Mesendoderm (in vitro differentiated cells): ENCODE results near the gene EPHB2.

ENCODE experiments used
- DNase-seq: peaks from one replicate; pipeline ENCODE4 v3.0.0; 2013
- H2AK5ac ChIP-seq: 2 replicates; pipeline ENCODE4 v1.6.1; 2013; ENCODE audit warnings: low read length, inconsistent platforms
- H2BK120ac ChIP-seq: 2 replicates; pipeline ENCODE4 v1.6.1; 2013; ENCODE audit warnings: low read depth, mild to moderate bottlenecking, low read length, moderate library complexity, mixed read lengths
- H2BK15ac ChIP-seq: replicated peaks from 2 replicates; pipeline ENCODE4 v1.6.1; 2013; ENCODE audit warnings: low read depth, mild to moderate bottlenecking, moderate library complexity
- H2BK5ac ChIP-seq: 2 replicates; pipeline ENCODE4 v1.6.1; 2013; ENCODE audit warnings: low read length, inconsistent platforms
- H3K18ac ChIP-seq: 2 replicates; pipeline ENCODE4 v1.6.1; 2013; ENCODE audit warnings: mild to moderate bottlenecking, low read length, mixed read lengths
- H3K23ac ChIP-seq: one replicate; pipeline ENCODE4 v1.6.1; 2013; ENCODE audit warnings: low read length
- H3K27ac ChIP-seq: 2 replicates; pipeline ENCODE4 v1.5.1; 2013; ENCODE audit warnings: low read depth, mild to moderate bottlenecking, inconsistent platforms, low read length, moderate library complexity
- H3K27me3 ChIP-seq: 2 replicates; pipeline ENCODE4 v1.6.1; 2013; ENCODE audit warnings: low read length, control low read depth, mild to moderate bottlenecking, inconsistent platforms; ENCODE audit not compliant: insufficient read depth, poor library complexity
- H3K36me3 ChIP-seq: 2 replicates; pipeline ENCODE4 v1.6.1; 2013; ENCODE audit warnings: low read length, inconsistent platforms; ENCODE audit not compliant: control insufficient read depth, insufficient read depth
- H3K4ac ChIP-seq: one replicate; pipeline ENCODE4 v1.6.1; 2013; ENCODE audit warnings: low read depth, mild to moderate bottlenecking, low read length, moderate library complexity
- H3K4me1 ChIP-seq: 2 replicates; pipeline ENCODE4 v1.6.1; 2013; ENCODE audit warnings: low read depth, low read length, inconsistent platforms; ENCODE audit not compliant: control insufficient read depth
- H3K4me2 ChIP-seq: 2 replicates; pipeline ENCODE4 v1.6.1; 2013; ENCODE audit warnings: low read length
- H3K4me3 ChIP-seq: 2 replicates; pipeline ENCODE4 v1.5.1; 2013; ENCODE audit warnings: mild to moderate bottlenecking, low read length
- H3K56ac ChIP-seq: one replicate; pipeline ENCODE4 v1.6.1; 2013; ENCODE audit warnings: low read length
- H3K79me1 ChIP-seq: 2 replicates; pipeline ENCODE4 v1.6.1; 2013; ENCODE audit warnings: low read length, inconsistent platforms
- H3K79me2 ChIP-seq: 2 replicates; pipeline ENCODE4 v1.6.1; 2013; ENCODE audit warnings: mild to moderate bottlenecking, low read length; ENCODE audit not compliant: control insufficient read depth, insufficient read depth
- H3K9ac ChIP-seq: 2 replicates; pipeline ENCODE4 v1.6.1; 2013; ENCODE audit warnings: low read length, inconsistent platforms
- H4K5ac ChIP-seq: one replicate; pipeline ENCODE4 v1.6.1; 2013; ENCODE audit warnings: low read length
- H4K8ac ChIP-seq: one replicate; pipeline ENCODE4 v1.6.1; 2013; ENCODE audit warnings: low read depth, mild to moderate bottlenecking, control low read depth, low read length, moderate library complexity
- WGBS: extraction: QIAGEN DNeasy Blood & Tissue Kit; methylation state at CpG from one replicate; pipeline ENCODE4 v1.1.7; 2013; ENCODE audit warnings: low lambda C conversion rate, missing lambda C conversion rate; ENCODE audit not compliant: insufficient coverage; ENCODE audit errors: extremely low coverage; 5-methylcytosine and 5-hydroxymethylcytosine counted together

EPHB2 gene

DNA sequence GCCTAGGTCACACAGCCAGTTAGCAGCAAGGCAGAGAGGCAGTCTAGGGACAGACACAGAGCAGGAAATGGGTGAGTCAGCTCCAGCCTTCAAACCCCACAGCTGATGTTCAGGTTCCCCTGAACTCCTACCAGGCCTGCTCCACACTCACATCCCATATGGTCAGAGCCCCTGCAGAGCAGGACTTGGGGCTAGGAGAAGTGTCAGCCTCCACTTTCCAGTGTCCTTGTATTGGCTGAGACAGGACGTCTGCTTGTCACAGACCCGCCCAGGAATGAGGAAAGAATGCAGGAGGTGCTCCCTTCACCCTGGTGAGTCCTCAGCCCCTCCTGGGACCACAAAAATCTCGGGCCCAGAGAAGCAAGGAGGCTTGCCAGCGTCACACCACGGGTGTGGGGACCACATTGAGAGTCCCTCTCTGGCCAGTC is 169.5 kb downstream of the EPHB2 start:
- no peak overlapping the region for H3K27ac ChIP-seq
- H2BK5ac ChIP-seq: no peak overlapping the region
- no CpG with 5 or more reads among the region's 5 CpGs for WGBS
- H3K4me3 ChIP-seq: no peak overlapping the region
- H3K4ac ChIP-seq: no peak overlapping the region
- no peak overlapping the region for H3K9ac ChIP-seq
- no peaks in the 10 kb centered on the region for H3K4me1 ChIP-seq
- H3K79me1 ChIP-seq: no peaks in the 10 kb centered on the region
- no peak overlapping the region for H2AK5ac ChIP-seq
- H4K5ac ChIP-seq: no peak overlapping the region
- H3K18ac ChIP-seq: no peak overlapping the region
- H3K79me2 ChIP-seq: no peaks in the 10 kb centered on the region
- H3K36me3 ChIP-seq: no peaks in the 10 kb centered on the region
- peak; percentile 71 for DNase-seq
- H3K4me2 ChIP-seq: no peak overlapping the region
- no peak overlapping the region for H3K23ac ChIP-seq
- H3K56ac ChIP-seq: peak overlapping the region; percentile 56
- H2BK120ac ChIP-seq: no peak overlapping the region
- no peak overlapping the region for H4K8ac ChIP-seq
- H2BK15ac ChIP-seq: no peak overlapping the region
- no peaks in the 10 kb centered on the region for H3K27me3 ChIP-seq

DNA sequence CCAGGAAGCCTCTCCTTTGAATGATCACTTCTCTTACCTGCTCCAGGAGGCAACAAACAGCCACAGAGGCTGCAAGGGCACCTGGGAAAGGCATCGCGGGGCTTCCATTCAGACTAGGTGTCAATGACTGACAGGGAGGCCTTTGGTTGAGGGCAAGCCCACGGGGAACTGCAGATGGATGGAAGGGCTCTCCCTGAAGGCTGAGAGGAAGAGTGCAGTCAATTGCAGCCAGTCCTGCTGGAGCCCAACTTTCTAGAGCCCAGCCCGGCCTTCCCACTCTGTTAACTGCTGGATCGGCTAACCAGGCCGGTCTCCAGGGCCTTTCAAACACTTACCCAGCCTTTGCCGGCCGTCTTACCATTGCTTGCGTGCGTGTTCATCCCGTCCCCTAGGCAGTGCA is 172.8 kb downstream of the EPHB2 start:
- no peak overlapping the region for H3K27ac ChIP-seq
- H3K18ac ChIP-seq: no peak overlapping the region
- peak; percentile 20 for DNase-seq
- no peak overlapping the region for H3K56ac ChIP-seq
- H3K79me2 ChIP-seq: no peaks in the 10 kb centered on the region
- no peak overlapping the region for H3K9ac ChIP-seq
- no peak overlapping the region for H2AK5ac ChIP-seq
- H3K23ac ChIP-seq: no peak overlapping the region
- no peak overlapping the region for H4K8ac ChIP-seq
- H3K79me1 ChIP-seq: no peaks in the 10 kb centered on the region
- no peak overlapping the region for H2BK15ac ChIP-seq
- no peak overlapping the region for H3K4me2 ChIP-seq
- H3K36me3 ChIP-seq: no peaks in the 10 kb centered on the region
- no peaks in the 10 kb centered on the region for H3K4me1 ChIP-seq
- no CpG with 5 or more reads among the region's 11 CpGs for WGBS
- H4K5ac ChIP-seq: no peak overlapping the region
- H3K27me3 ChIP-seq: no peaks in the 10 kb centered on the region
- no peak overlapping the region for H3K4ac ChIP-seq
- H2BK5ac ChIP-seq: no peak overlapping the region
- no peak overlapping the region for H3K4me3 ChIP-seq
- H2BK120ac ChIP-seq: no peak overlapping the region

DNA sequence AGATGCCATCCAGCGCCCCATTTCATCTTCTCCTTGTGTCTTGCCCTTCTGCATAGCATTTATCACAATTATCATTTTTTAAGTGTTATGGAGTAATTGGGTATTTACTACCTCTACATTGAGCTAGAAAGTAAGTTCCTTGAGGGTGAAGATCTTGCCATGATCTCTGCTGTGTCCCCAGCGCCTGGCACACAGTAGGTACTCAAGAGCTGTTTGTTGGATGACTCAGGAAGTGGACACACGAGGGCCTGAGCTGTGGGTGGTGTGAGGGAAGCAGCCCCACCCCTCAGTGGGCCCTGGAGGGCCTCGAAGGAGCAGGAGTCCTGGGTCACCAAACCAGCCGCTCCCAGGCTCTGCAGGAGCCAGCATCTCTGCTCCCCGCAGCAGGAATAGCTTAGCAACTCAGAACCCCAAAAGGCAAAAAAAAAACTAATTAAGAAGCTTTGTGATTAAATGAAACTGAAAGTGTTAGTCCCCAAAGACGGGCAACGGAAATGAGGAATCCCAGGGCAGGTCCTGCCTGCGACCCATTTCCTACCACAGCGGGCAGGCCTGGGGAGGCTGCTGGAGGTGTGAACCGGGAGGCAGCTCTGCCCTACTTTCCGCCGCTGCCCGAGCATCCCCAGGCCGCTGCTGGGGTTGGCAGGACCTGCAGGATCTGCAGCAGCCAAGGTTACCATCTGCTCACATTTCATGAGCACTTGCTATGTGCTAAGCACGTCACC is 174.3 kb downstream of the EPHB2 start:
- no peak overlapping the region for H3K23ac ChIP-seq
- no CpG with 5 or more reads among the region's 16 CpGs for WGBS
- H2BK15ac ChIP-seq: no peak overlapping the region

DNA sequence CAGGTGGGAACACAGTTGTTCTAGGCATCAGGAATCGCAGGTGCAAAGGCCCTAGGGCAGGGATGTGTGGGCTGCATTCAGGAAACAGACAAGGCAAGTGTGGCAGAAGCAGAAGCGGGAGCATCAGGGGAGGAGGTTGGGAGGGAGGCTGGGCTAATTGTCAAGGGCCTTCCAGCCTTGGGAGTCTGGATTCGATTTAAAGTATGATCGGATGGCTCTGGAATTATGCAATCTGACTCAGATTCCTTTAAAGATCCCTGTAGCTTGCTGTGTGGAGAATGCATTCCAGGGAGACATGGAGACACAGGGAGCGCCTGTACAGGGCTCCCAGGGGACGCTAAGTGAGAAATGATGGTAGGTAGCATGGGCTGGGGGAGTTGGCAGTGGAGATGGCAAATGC is 175.6 kb downstream of the EPHB2 start:
- no peak overlapping the region for H4K8ac ChIP-seq
- no peak overlapping the region for H3K27ac ChIP-seq
- H3K4me3 ChIP-seq: no peak overlapping the region
- H3K4me2 ChIP-seq: no peak overlapping the region
- H3K4me1 ChIP-seq: no peaks in the 10 kb centered on the region
- H3K79me2 ChIP-seq: no peaks in the 10 kb centered on the region
- H3K79me1 ChIP-seq: no peaks in the 10 kb centered on the region
- WGBS: no CpG with 5 or more reads among the region's 6 CpGs
- no peak overlapping the region for H3K56ac ChIP-seq
- H2AK5ac ChIP-seq: no peak overlapping the region
- no peak overlapping the region for H2BK5ac ChIP-seq
- no peak overlapping the region for H3K9ac ChIP-seq
- no peak overlapping the region for H3K18ac ChIP-seq
- no peak overlapping the region for H3K23ac ChIP-seq
- no peak overlapping the region for H2BK120ac ChIP-seq
- H2BK15ac ChIP-seq: no peak overlapping the region
- H3K27me3 ChIP-seq: no peaks in the 10 kb centered on the region
- H4K5ac ChIP-seq: no peak overlapping the region
- no peak for DNase-seq
- no peaks in the 10 kb centered on the region for H3K36me3 ChIP-seq
- H3K4ac ChIP-seq: no peak overlapping the region

More for the DNA sequence above, 174.3 kb downstream of the EPHB2 start:
- Histone ChIP-seq H2AK5ac (no peak overlapping the region), H3K9ac (no peak overlapping the region), H3K4me2 (no peak overlapping the region), H3K79me2 (no peaks in the 10 kb centered on the region), H3K27ac (no peak overlapping the region), H2BK120ac (no peak overlapping the region), H3K36me3 (no peaks in the 10 kb centered on the region), H3K4me3 (no peak overlapping the region), H4K5ac (no peak overlapping the region), H3K4ac (no peak overlapping the region), H3K79me1 (no peaks in the 10 kb centered on the region), H2BK5ac (no peak overlapping the region), H3K27me3 (no peaks in the 10 kb centered on the region), H3K56ac (no peak overlapping the region), H3K18ac (no peak overlapping the region), H3K4me1 (no peaks in the 10 kb centered on the region), H4K8ac (no peak overlapping the region)
- no peak for DNase-seq

DNA sequence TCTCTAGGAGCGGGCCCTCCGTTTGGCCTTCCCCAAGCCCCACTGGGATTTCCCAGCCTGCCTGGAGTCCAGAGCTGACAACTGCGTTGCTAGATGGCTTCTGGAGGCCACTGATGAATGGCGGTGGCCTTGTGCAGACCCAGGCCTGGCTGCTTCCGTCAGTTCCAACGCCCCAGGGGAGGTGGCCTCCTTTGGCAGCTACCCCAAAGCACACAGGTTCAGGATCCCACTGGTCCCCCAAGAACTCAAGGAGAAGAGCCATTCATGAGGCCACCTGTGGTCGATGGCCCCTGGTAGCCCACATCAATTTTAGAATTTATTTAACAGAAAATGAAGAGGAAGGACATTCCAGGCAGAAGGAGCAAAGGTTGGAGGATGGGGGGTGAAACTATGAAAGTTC is 176.9 kb downstream of the EPHB2 start:
- Histone ChIP-seq H3K4ac (no peak overlapping the region), H3K36me3 (no peaks in the 10 kb centered on the region), H4K5ac (no peak overlapping the region), H2BK15ac (no peak overlapping the region), H2AK5ac (no peak overlapping the region), H3K4me3 (no peak overlapping the region), H2BK120ac (no peak overlapping the region), H3K4me2 (no peak overlapping the region), H3K79me1 (no peaks in the 10 kb centered on the region), H3K79me2 (no peaks in the 10 kb centered on the region), H3K4me1 (no peaks in the 10 kb centered on the region), H3K56ac (no peak overlapping the region), H3K27ac (no peak overlapping the region), H3K18ac (no peak overlapping the region), H4K8ac (no peak overlapping the region), H3K23ac (no peak overlapping the region), H2BK5ac (no peak overlapping the region), H3K27me3 (no peaks in the 10 kb centered on the region), H3K9ac (no peak overlapping the region)
- DNase-seq: no peak
- no CpG with 5 or more reads among the region's 7 CpGs for WGBS
